Mesendoderm (in vitro differentiated cells): ENCODE data around the gene CELA3A.
"Not testable (repeated sequence)": the region's sequence is repeated elsewhere in the genome, so short reads cannot be mapped to it uniquely, and the experiment has no call there.

Experiments used
- DNase-seq: peaks from one replicate; pipeline ENCODE4 v3.0.0; 2013
- H2AK5ac ChIP-seq: 2 replicates; pipeline ENCODE4 v1.6.1; 2013; ENCODE audit warnings: low read length, inconsistent platforms
- H2BK120ac ChIP-seq: 2 replicates; pipeline ENCODE4 v1.6.1; 2013; ENCODE audit warnings: low read depth, mild to moderate bottlenecking, low read length, moderate library complexity, mixed read lengths
- H2BK15ac ChIP-seq: replicated peaks from 2 replicates; pipeline ENCODE4 v1.6.1; 2013; ENCODE audit warnings: low read depth, mild to moderate bottlenecking, moderate library complexity
- H2BK5ac ChIP-seq: 2 replicates; pipeline ENCODE4 v1.6.1; 2013; ENCODE audit warnings: low read length, inconsistent platforms
- H3K18ac ChIP-seq: 2 replicates; pipeline ENCODE4 v1.6.1; 2013; ENCODE audit warnings: mild to moderate bottlenecking, low read length, mixed read lengths
- H3K23ac ChIP-seq: one replicate; pipeline ENCODE4 v1.6.1; 2013; ENCODE audit warnings: low read length
- H3K27ac ChIP-seq: 2 replicates; pipeline ENCODE4 v1.5.1; 2013; ENCODE audit warnings: low read depth, mild to moderate bottlenecking, inconsistent platforms, low read length, moderate library complexity
- H3K27me3 ChIP-seq: 2 replicates; pipeline ENCODE4 v1.6.1; 2013; ENCODE audit warnings: low read length, control low read depth, mild to moderate bottlenecking, inconsistent platforms; ENCODE audit not compliant: insufficient read depth, poor library complexity
- H3K36me3 ChIP-seq: 2 replicates; pipeline ENCODE4 v1.6.1; 2013; ENCODE audit warnings: low read length, inconsistent platforms; ENCODE audit not compliant: control insufficient read depth, insufficient read depth
- H3K4ac ChIP-seq: one replicate; pipeline ENCODE4 v1.6.1; 2013; ENCODE audit warnings: low read depth, mild to moderate bottlenecking, low read length, moderate library complexity
- H3K4me1 ChIP-seq: 2 replicates; pipeline ENCODE4 v1.6.1; 2013; ENCODE audit warnings: low read depth, low read length, inconsistent platforms; ENCODE audit not compliant: control insufficient read depth
- H3K4me2 ChIP-seq: 2 replicates; pipeline ENCODE4 v1.6.1; 2013; ENCODE audit warnings: low read length
- H3K4me3 ChIP-seq: 2 replicates; pipeline ENCODE4 v1.5.1; 2013; ENCODE audit warnings: mild to moderate bottlenecking, low read length
- H3K56ac ChIP-seq: one replicate; pipeline ENCODE4 v1.6.1; 2013; ENCODE audit warnings: low read length
- H3K79me1 ChIP-seq: 2 replicates; pipeline ENCODE4 v1.6.1; 2013; ENCODE audit warnings: low read length, inconsistent platforms
- H3K79me2 ChIP-seq: 2 replicates; pipeline ENCODE4 v1.6.1; 2013; ENCODE audit warnings: mild to moderate bottlenecking, low read length; ENCODE audit not compliant: control insufficient read depth, insufficient read depth
- H3K9ac ChIP-seq: 2 replicates; pipeline ENCODE4 v1.6.1; 2013; ENCODE audit warnings: low read length, inconsistent platforms
- H4K5ac ChIP-seq: one replicate; pipeline ENCODE4 v1.6.1; 2013; ENCODE audit warnings: low read length
- H4K8ac ChIP-seq: one replicate; pipeline ENCODE4 v1.6.1; 2013; ENCODE audit warnings: low read depth, mild to moderate bottlenecking, control low read depth, low read length, moderate library complexity
- WGBS: extraction: QIAGEN DNeasy Blood & Tissue Kit; methylation state at CpG from one replicate; pipeline ENCODE4 v1.1.7; 2013; ENCODE audit warnings: low lambda C conversion rate, missing lambda C conversion rate; ENCODE audit not compliant: insufficient coverage; ENCODE audit errors: extremely low coverage; 5-methylcytosine and 5-hydroxymethylcytosine counted together

The CELA3A gene

DNA sequence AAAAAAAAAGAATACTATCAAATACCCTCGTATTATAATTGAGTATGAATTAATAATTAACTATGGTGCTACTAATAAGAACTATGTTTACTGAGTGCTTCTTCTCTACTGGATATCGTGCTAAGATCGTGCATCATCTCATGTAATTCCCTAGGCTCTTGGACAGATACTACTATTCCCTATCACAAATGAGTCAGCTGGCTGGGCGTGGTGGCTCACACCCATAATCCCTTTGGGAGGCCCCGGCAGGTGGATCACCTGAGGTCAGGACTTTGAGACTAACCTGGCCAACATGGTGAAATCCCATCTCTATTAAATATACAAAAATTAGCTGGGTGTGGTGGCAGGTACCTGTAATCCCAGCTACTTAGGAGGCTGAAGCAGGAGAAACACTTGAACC, 15.6 kb upstream of the CELA3A start:
- not testable (repeated sequence) for H3K4me1 ChIP-seq, H4K8ac ChIP-seq, H3K36me3 ChIP-seq, H4K5ac ChIP-seq, H3K4me2 ChIP-seq, H3K4ac ChIP-seq, H2BK15ac ChIP-seq, H3K56ac ChIP-seq, H2BK5ac ChIP-seq, H3K4me3 ChIP-seq, H3K27ac ChIP-seq, H3K27me3 ChIP-seq, H3K79me1 ChIP-seq, H3K23ac ChIP-seq, H3K9ac ChIP-seq, H2BK120ac ChIP-seq, H2AK5ac ChIP-seq, H3K18ac ChIP-seq, DNase-seq, H3K79me2 ChIP-seq
- WGBS: no CpG with 5 or more reads among the region's 5 CpGs

DNA sequence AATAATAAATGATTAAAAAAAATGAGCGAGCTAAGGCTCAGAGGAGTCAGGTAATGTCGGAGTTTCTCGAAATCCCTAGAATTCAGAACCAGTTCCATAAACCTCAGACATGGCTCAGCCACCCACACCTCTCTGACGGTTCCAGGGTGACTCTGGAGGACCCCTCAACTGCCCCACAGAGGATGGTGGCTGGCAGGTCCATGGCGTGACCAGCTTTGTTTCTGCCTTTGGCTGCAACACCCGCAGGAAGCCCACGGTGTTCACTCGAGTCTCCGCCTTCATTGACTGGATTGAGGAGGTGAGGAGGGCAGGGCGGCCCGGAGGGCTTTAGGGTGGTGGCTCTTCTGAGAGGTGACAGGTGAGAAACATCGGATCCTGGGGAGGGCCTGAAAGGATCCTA, 15.1 kb upstream of the CELA3A start:
- H3K36me3 ChIP-seq, DNase-seq, H3K18ac ChIP-seq, H3K79me1 ChIP-seq, H3K23ac ChIP-seq, H4K8ac ChIP-seq, H2BK5ac ChIP-seq, H3K9ac ChIP-seq, H2BK15ac ChIP-seq, H3K27ac ChIP-seq, H3K4ac ChIP-seq, H3K79me2 ChIP-seq, H3K4me3 ChIP-seq, H2AK5ac ChIP-seq, H3K4me1 ChIP-seq, H2BK120ac ChIP-seq, H4K5ac ChIP-seq, H3K56ac ChIP-seq, H3K27me3 ChIP-seq, H3K4me2 ChIP-seq: not testable (repeated sequence)
- WGBS: no CpG with 5 or more reads among the region's 12 CpGs

DNA sequence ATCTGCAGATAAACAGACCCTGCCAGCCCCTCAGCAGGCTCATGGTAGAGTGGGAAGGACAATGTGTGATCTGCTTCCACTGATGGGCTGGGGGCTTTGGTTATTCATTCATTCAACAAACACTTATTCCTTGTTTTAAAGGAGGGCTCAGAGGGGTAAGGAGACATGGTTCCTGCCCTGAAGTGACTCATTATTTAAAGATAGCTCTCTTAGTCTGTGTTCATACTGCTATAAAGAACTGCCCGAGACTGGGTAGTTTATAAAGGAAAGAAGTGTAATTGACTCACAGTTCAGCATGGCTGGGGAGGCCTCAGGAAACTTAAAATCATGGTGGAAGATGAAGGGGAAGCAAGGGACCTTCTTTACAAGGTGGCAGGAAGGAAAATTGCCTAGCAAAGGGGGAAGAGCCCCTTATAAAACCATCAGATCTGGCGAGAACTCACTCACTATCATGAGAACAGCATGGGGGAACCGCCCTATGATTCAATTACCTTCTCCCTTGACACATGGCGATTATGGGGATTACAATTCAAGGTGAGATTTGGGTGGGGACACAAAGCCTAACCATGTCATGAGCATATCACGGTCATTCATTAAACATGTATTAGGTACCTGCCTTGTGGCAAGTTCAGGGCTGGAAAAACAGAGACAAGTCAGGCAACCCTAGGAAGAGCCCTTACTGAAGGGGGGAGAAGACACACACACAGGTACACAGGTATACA, 11.6 kb upstream of the CELA3A start:
- H2BK5ac ChIP-seq, H3K9ac ChIP-seq, H3K56ac ChIP-seq, H3K4me3 ChIP-seq, H3K23ac ChIP-seq, H3K79me1 ChIP-seq, H3K27ac ChIP-seq, H4K5ac ChIP-seq, H3K27me3 ChIP-seq, H3K4me2 ChIP-seq, H3K36me3 ChIP-seq, H4K8ac ChIP-seq, H2BK120ac ChIP-seq, H3K18ac ChIP-seq, H2BK15ac ChIP-seq, H3K4ac ChIP-seq, DNase-seq, H2AK5ac ChIP-seq, H3K4me1 ChIP-seq, H3K79me2 ChIP-seq: not testable (repeated sequence)
- no CpG with 5 or more reads among the region's 5 CpGs for WGBS

DNA sequence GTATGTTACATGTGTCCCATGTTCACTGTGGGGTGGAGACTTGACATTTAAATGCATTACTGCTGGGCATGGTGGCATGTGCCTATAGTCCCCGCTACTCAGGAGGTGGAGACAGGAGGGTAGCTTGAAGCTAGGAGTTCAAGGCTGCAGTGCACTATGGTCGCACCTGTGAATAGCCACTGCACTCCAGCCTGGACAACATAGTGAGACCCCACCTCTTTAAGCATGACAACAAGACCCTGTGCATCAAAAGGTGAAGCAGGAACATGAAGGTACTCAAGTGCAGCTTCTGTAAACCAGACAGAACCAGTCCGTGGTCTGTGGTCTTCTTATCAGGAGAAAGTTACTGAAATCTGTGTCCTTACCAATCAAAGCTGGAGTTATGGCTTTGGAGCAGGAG, 9.3 kb upstream of the CELA3A start:
- H3K36me3 ChIP-seq, H3K4ac ChIP-seq, H3K4me1 ChIP-seq, H3K79me1 ChIP-seq, H2BK120ac ChIP-seq, H3K23ac ChIP-seq, H3K4me2 ChIP-seq, H3K27me3 ChIP-seq, H2BK15ac ChIP-seq, H4K8ac ChIP-seq, H2AK5ac ChIP-seq, H3K9ac ChIP-seq, H3K4me3 ChIP-seq, DNase-seq, H3K56ac ChIP-seq, H3K79me2 ChIP-seq, H2BK5ac ChIP-seq, H4K5ac ChIP-seq, H3K27ac ChIP-seq, H3K18ac ChIP-seq: not testable (repeated sequence)
- WGBS: no CpG with 5 or more reads among the region's 3 CpGs

DNA sequence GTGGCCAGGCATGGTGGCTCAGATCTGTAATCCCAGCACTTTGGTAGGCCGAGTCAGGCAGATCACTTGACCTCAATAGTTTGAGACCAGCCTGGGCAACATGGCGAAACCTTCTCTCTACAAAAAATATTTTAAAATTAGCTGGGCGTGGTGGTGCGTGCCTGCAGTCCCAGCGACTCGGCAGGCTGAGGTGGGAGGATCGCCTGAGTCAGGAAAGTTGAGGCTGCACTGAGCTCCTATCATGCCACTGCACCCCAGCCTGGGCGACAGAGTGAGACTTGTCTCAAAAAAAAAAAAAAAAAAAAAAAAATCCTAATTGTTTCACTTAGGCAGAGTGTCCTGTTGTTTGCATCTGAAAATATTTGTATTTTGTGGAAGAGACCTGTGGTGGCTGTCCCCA, 6.7 kb upstream of the CELA3A start:
- H3K36me3 ChIP-seq, H3K27me3 ChIP-seq, H3K4ac ChIP-seq, H3K27ac ChIP-seq, H3K4me2 ChIP-seq, DNase-seq, H2BK5ac ChIP-seq, H4K8ac ChIP-seq, H3K79me2 ChIP-seq, H3K4me1 ChIP-seq, H3K4me3 ChIP-seq, H3K56ac ChIP-seq, H2BK15ac ChIP-seq, H2BK120ac ChIP-seq, H4K5ac ChIP-seq, H3K18ac ChIP-seq, H2AK5ac ChIP-seq, H3K79me1 ChIP-seq, H3K23ac ChIP-seq, H3K9ac ChIP-seq: not testable (repeated sequence)
- no CpG with 5 or more reads among the region's 8 CpGs for WGBS

DNA sequence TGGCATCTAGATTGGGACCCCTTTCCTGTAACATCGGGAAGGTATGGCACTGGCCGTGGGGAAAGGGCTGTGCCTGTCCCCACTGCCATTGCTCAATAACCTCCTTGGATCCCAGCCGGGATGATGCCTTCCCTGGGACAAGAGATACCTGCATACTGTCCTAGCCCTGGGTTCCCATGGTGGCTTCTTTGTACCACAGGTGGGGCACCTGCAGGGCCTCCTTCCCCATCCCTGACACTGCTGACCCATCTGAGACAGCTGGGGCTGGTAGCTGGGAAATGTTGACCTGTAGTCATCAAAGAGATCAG, 4.8 kb upstream of the CELA3A start:
- H3K36me3 ChIP-seq, H4K5ac ChIP-seq, H3K4ac ChIP-seq, H3K23ac ChIP-seq, H3K9ac ChIP-seq, H2BK5ac ChIP-seq, H4K8ac ChIP-seq, H3K27me3 ChIP-seq, H3K4me2 ChIP-seq, H3K79me2 ChIP-seq, H2BK120ac ChIP-seq, H3K79me1 ChIP-seq, H3K27ac ChIP-seq, H2AK5ac ChIP-seq, H3K4me3 ChIP-seq, H3K56ac ChIP-seq, H2BK15ac ChIP-seq, H3K18ac ChIP-seq, DNase-seq, H3K4me1 ChIP-seq: not testable (repeated sequence)
- WGBS: no CpG with 5 or more reads among the region's 3 CpGs
